ENCODE results near the gene TOLLIP.
"Not testable (repeated sequence)": the region's sequence is repeated elsewhere in the genome, so short reads cannot be mapped to it uniquely, and the experiment has no call there.

The TOLLIP gene

GRCh38 chr11:1309498-1310317, at the start of gene TOLLIP:
TOLLIP (minus strand) TSS chr11:1309632; CDS start chr11:1309498, 134 bp downstream.
- DNase-seq (ENCODE audit: extremely low read depth in 1 of 2, low read depth in 1 of 2) = peak; percentile 92 to 97

GRCh38 chr11:1358931-1359330, 49.5 kb upstream of the TOLLIP start:
- DNase-seq (ENCODE audit: extremely low read depth in 1 of 2, low read depth in 1 of 2) = not testable (repeated sequence)

- DNase-seq (ENCODE audit: extremely low read depth in 1 of 2, low read depth in 1 of 2) = no peak
These were observed 48.9 kb upstream of the TOLLIP start for GRCh38 chr11:1358286-1358685.

- DNase-seq (ENCODE audit: extremely low read depth in 1 of 2, low read depth in 1 of 2) = no peak
These were observed 47.1 kb upstream of the TOLLIP start for GRCh38 chr11:1356478-1356960.

- no peak for DNase-seq (ENCODE audit: extremely low read depth in 1 of 2, low read depth in 1 of 2)
These were observed 46.6 kb upstream of the TOLLIP start for GRCh38 chr11:1356007-1356435.

- DNase-seq (ENCODE audit: extremely low read depth in 1 of 2, low read depth in 1 of 2) = no peak
These were observed 44.9 kb upstream of the TOLLIP start for GRCh38 chr11:1354125-1354938.

- DNase-seq (ENCODE audit: extremely low read depth in 1 of 2, low read depth in 1 of 2) = no peak
These were observed 44.1 kb upstream of the TOLLIP start for GRCh38 chr11:1353383-1354124.

- DNase-seq (ENCODE audit: extremely low read depth in 1 of 2, low read depth in 1 of 2) = no peak
These were observed 43.4 kb upstream of the TOLLIP start for GRCh38 chr11:1352696-1353382.

GRCh38 chr11:1351278-1351937, 42.0 kb upstream of the TOLLIP start:
- no peak for DNase-seq (ENCODE audit: extremely low read depth in 1 of 2, low read depth in 1 of 2)

- DNase-seq (ENCODE audit: extremely low read depth in 1 of 2, low read depth in 1 of 2) = no peak
These were observed 40.8 kb upstream of the TOLLIP start for GRCh38 chr11:1350086-1350725.

GRCh38 chr11:1349327-1350041, 40.1 kb upstream of the TOLLIP start:
- DNase-seq (ENCODE audit: extremely low read depth in 1 of 2, low read depth in 1 of 2) = no peak

GRCh38 chr11:1348796-1349326, 39.4 kb upstream of the TOLLIP start:
- no peak for DNase-seq (ENCODE audit: extremely low read depth in 1 of 2, low read depth in 1 of 2)

- no peak for DNase-seq (ENCODE audit: extremely low read depth in 1 of 2, low read depth in 1 of 2)
These were observed 38.8 kb upstream of the TOLLIP start for GRCh38 chr11:1348146-1348795.

GRCh38 chr11:1347411-1347999, 38.1 kb upstream of the TOLLIP start:
- not testable (repeated sequence) for DNase-seq (ENCODE audit: extremely low read depth in 1 of 2, low read depth in 1 of 2)

- no peak for DNase-seq (ENCODE audit: extremely low read depth in 1 of 2, low read depth in 1 of 2)
These were observed 37.4 kb upstream of the TOLLIP start for GRCh38 chr11:1346669-1347390.

GRCh38 chr11:1345737-1346513, 36.5 kb upstream of the TOLLIP start:
- DNase-seq (ENCODE audit: extremely low read depth in 1 of 2, low read depth in 1 of 2) = no peak

All from activated CD8-positive, alpha-beta memory T cell treated with anti-CD3 and anti-CD28 coated beads for 1 hour (primary cell).